GM12878 (cell line): ENCODE results near the gene OFD1. TPM values are rescaled to one million over a fixed set of nuclear protein-coding genes. Genes with fewer than 3 reads are reported as not detected.

Source experiments
- ATF7 ChIP-seq: fragments of 450-650 bp; IDR thresholded peaks from 2 replicates; pipeline ENCODE4 v1.6.1; 2016; ENCODE audit warnings: low read depth, mild to moderate bottlenecking
- CHD1 ChIP-seq: IDR thresholded peaks from 2 replicates; pipeline ENCODE4 v1.6.1; 2012; ENCODE audit warnings: low read depth, low read length, improper control_type of control experiment
- CREB1 ChIP-seq: IDR thresholded peaks from 2 replicates; pipeline ENCODE4 v1.6.1; 2012; ENCODE audit warnings: low read depth, mild to moderate bottlenecking, inconsistent platforms
- E4F1 ChIP-seq: fragments of 450-650 bp; IDR thresholded peaks from 2 replicates; pipeline ENCODE4 v1.6.1; 2018; ENCODE audit warnings: borderline replicate concordance, mild to moderate bottlenecking; ENCODE audit not compliant: partially characterized antibody
- IRF3 ChIP-seq: fragments of 450-650 bp; IDR thresholded peaks from 2 replicates; pipeline ENCODE4 v1.6.1; 2014; ENCODE audit warnings: mild to moderate bottlenecking
- KDM1A ChIP-seq: fragments of 200-600 bp; sonication (generic); IDR thresholded peaks from 2 replicates; pipeline ENCODE4 v1.6.1; 2016; ENCODE audit warnings: borderline replicate concordance
- LARP7 ChIP-seq: fragments of 450-650 bp; IDR thresholded peaks from 2 replicates; pipeline ENCODE4 v1.6.1; 2017; ENCODE audit warnings: mild to moderate bottlenecking
- NFXL1 ChIP-seq: fragments of 450-650 bp; IDR thresholded peaks from 2 replicates; pipeline ENCODE4 v1.6.1; 2017; ENCODE audit warnings: antibody characterized with exemption, mild to moderate bottlenecking, borderline replicate concordance
- POLR2A ChIP-seq: IDR thresholded peaks from 2 replicates; pipeline ENCODE4 v1.6.1; 2011; ENCODE audit warnings: low read depth, mild to moderate bottlenecking, low read length
- POLR2AphosphoS2 ChIP-seq: IDR thresholded peaks from 2 replicates; pipeline ENCODE4 v1.6.1; 2011; ENCODE audit warnings: low read depth, mild to moderate bottlenecking, low read length, improper control_type of control experiment, moderate library complexity
- PRDM15 ChIP-seq: fragments of 450-650 bp; formaldehyde crosslinking; IDR thresholded peaks from 2 replicates; pipeline ENCODE4 v1.4.0; 2020; ENCODE audit warnings: mild to moderate bottlenecking, moderate library complexity
- RAD21 ChIP-seq: IDR thresholded peaks from 2 replicates; pipeline ENCODE4 v1.6.1; 2011; ENCODE audit warnings: mild to moderate bottlenecking, low read depth, low read length, moderate library complexity; ENCODE audit not compliant: insufficient read depth
- RBBP5 ChIP-seq: fragments of 200-600 bp; sonication (generic); conservative IDR thresholded peaks from 2 replicates; pipeline ENCODE4 v1.6.1; 2016
- SMAD1 ChIP-seq: fragments of 450-650 bp; IDR thresholded peaks from 2 replicates; pipeline ENCODE4 v1.6.1; 2018; ENCODE audit warnings: mild to moderate bottlenecking, low read depth; ENCODE audit not compliant: partially characterized antibody
- SUPT20H ChIP-seq: IDR thresholded peaks from 2 replicates; pipeline ENCODE4 v1.6.1; 2011; ENCODE audit warnings: low read depth, mild to moderate bottlenecking, low read length, moderate library complexity, borderline replicate concordance; ENCODE audit not compliant: control insufficient read depth
- TARDBP ChIP-seq: IDR thresholded peaks from 2 replicates; pipeline ENCODE4 v1.6.1; 2016; ENCODE audit warnings: borderline replicate concordance
- ZBTB11 ChIP-seq: fragments of 450-650 bp; formaldehyde crosslinking; IDR thresholded peaks from 2 replicates; pipeline ENCODE4 v1.5.0; 2022; ENCODE audit warnings: mild to moderate bottlenecking, missing genetic modification characterization
- polyA plus RNA-seq, 11 experiments: library from polyadenylated mRNA; depleted of rRNA in 4 of 11; unstranded in 6 of 11; stranded (reverse) in 5 of 11; fragments of >200 nt; fragmentation: Nextera tagmentation in 4 of 11; fragmentation: Illumina TruSeq in 1 of 11; extraction: Ambion mirVana in 4 of 11; extraction: Trizol in 1 of 11; gene quantifications; 1 replicate in 1 of 11; 2 replicates in 10 of 11; pipeline versions ENCODE4 v1.2.1 to v1.2.3, GENCODE V29; 2011 to 2016; ENCODE audit warnings: inconsistent platforms in 2 of 11, missing spikeins in 2 of 11, low read depth in 1 of 11
- total RNA-seq, 4 experiments: library from RNA; depleted of rRNA in 3 of 4; stranded (reverse); fragments of >200 nt in 3 of 4; fragmentation: Illumina TruSeq in 1 of 4; extraction: Trizol in 1 of 4; gene quantifications; 2 replicates each; pipeline versions ENCODE4 v1.2.1 to v1.2.3, GENCODE V29; 2013 to 2021

The OFD1 gene
- total and polyA plus RNA-seq, 10 of the 15 experiments (the other 5 are each of a cell fraction or from before 2014, with no cell fraction given) = 22.4 to 77.2 (median 34.1) TPM

GRCh38 chrX:13734278-13735172 lies at the start of gene OFD1, which contains the start of gene TRAPPC2 (continued):
- TF ChIP-seq PRDM15 (CRISPR knock-in tag) (no peak), CREB1 (peak; percentile 61; the same call in 1 of the 2 replicates), KDM1A (no peak), LARP7 (no peak; the same call in none of the 2 replicates), CHD1 (0 out of 2 replicates have a peak, but pooled peaks have one; percentile 87), ZBTB11 (no peak), POLR2AphosphoS2 (peak; percentile 72), SUPT20H (no peak), TARDBP (no peak), E4F1 (peak; percentile 62), RAD21 (no peak), NFXL1 (no peak), ATF7 (no peak), RBBP5 (no peak), POLR2A (peak; percentile 87), IRF3 (no peak), SMAD1 (peak; percentile 15)
